Left cardiac atrium (tissue), 4 donors: ENCODE measurements around the gene VSIG2. TPM values are rescaled to one million over a fixed set of nuclear protein-coding genes. Genes with fewer than 3 reads are reported as not detected.
"Not testable (repeated sequence)": the region's sequence is repeated elsewhere in the genome, so short reads cannot be mapped to it uniquely, and the experiment has no call there.

Experiments
- ATAC-seq, 2 donors: fragments of 200-7000 bp; cut with Tn5 transposase; one replicate each; pipeline ENCODE4 v1.9.1; 2020; ENCODE audit warnings: mild to moderate bottlenecking in 2 of 2, moderate library complexity in 2 of 2
- DNase-seq: peaks from one replicate; pipeline ENCODE4 v3.0.0-alpha.2; 2020
- intact Hi-C, 2 donors: fragments of 100-400 bp; cut with DNase I; formaldehyde crosslinking; loops; one replicate each; pipeline versions ENCODE4 v1.14.1 to v1.15.1; 2022 to 2023
- long read RNA-seq: library from polyadenylated mRNA; unstranded; transcript quantifications from one replicate; pipeline ENCODE4 v2.0.0, GENCODE V29; 2021
- total RNA-seq, 2 donors: library from RNA; stranded (reverse); fragmentation: NEBNext Ultra II Directional; extraction: Animal tissue kit (Norgen Biotek cat#: 25700); gene quantifications; one replicate each; pipeline ENCODE4 v1.2.1, GENCODE V29; 2021
- donor health status: DM: no; HTN: yes; CAD: no.
- donor health status: DM: no; HTN: yes; CAD: no; lungs with severe emphysema.
- donor health status: DM: yes; HTN: yes; CAD: no.
- donor health status: Dilated cardiomyopathy.

VSIG2 gene, protein sequence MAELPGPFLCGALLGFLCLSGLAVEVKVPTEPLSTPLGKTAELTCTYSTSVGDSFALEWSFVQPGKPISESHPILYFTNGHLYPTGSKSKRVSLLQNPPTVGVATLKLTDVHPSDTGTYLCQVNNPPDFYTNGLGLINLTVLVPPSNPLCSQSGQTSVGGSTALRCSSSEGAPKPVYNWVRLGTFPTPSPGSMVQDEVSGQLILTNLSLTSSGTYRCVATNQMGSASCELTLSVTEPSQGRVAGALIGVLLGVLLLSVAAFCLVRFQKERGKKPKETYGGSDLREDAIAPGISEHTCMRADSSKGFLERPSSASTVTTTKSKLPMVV
- 1 to 10 TPM in 1 of 2 donors, under 1 TPM in 1; 0.88 to 1.8 TPM for total RNA-seq
- long read RNA-seq = 0 reads

DNA sequence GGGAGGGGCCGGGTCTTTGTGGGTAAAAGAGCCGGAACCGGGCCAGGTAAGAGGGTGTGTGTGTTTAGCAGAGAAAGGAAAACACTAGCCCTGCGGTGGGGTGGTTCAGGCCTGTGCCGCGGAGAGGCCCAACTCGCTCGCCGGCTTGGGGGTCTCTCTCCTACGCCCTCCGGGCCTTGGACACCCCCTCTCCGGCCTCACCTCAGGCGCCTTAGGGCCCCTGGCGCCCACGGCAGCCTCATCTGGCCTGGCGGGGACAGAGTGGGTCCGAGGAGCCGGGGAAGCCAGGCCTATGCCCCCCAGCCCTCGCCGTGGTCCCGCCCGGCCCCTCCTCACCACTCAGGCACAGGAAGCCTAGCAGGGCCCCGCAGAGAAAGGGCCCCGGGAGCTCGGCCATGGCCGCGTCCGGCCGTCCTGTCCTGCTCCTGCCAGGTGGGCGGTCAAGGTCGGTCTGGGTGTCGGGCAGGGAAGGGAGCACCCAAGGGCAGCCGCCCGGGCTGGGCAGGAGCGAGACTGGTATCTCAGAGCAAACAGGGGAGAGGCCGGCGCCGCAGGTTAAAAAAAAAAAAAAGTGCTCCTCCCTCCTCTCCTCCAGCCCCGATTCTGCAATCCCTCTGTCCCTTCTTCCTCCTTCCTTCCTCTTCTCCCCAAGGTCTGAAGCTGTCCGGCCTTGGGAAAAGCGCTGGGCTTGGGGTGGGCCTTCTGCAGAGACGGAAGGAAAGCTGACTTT is at the start of gene VSIG2:
TSS of gene VSIG2 (minus strand) at position 515 of the 730 bp plus-strand sequence. CDS start at position 397, 118 bp downstream.
- no peak for DNase-seq
- intact Hi-C loops = no loop called here
- peak; percentile 16 to 38 for ATAC-seq

DNA sequence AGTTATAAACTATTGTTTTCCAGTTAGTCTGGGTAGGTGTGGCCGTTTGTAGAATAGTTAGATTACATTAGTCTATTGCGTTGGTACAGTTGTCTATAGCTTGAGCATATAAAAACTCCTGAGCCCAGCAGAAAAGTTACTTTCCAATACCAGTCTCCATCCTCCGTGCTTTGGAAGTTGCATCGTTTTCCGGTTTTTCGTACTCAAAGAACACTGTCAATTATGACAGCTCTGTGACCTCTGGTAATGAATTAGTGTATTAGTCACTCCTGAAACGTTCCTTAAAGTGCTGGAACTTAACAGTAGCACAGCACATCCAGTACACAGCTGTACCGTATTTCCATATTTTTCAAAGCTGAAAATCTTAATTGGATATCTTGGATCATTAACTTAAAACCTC is 49.0 kb upstream of the VSIG2 start:
- peak in 1 of 2 donors; percentile 42 for ATAC-seq
- intact Hi-C loops = no loop called here
- DNase-seq = no peak

- DNase-seq = peak; percentile 88
- ATAC-seq = peak; percentile 98
- intact Hi-C loops = no loop called here
Observed at GRCh38 chr11:124800226-124800929, 48.3 kb upstream of the VSIG2 start, which contains the start of gene MSANTD2. Gene MSANTD2 (minus strand): TSS chr11:124800406. CDS start chr11:124800380, 26 bp downstream.

DNA sequence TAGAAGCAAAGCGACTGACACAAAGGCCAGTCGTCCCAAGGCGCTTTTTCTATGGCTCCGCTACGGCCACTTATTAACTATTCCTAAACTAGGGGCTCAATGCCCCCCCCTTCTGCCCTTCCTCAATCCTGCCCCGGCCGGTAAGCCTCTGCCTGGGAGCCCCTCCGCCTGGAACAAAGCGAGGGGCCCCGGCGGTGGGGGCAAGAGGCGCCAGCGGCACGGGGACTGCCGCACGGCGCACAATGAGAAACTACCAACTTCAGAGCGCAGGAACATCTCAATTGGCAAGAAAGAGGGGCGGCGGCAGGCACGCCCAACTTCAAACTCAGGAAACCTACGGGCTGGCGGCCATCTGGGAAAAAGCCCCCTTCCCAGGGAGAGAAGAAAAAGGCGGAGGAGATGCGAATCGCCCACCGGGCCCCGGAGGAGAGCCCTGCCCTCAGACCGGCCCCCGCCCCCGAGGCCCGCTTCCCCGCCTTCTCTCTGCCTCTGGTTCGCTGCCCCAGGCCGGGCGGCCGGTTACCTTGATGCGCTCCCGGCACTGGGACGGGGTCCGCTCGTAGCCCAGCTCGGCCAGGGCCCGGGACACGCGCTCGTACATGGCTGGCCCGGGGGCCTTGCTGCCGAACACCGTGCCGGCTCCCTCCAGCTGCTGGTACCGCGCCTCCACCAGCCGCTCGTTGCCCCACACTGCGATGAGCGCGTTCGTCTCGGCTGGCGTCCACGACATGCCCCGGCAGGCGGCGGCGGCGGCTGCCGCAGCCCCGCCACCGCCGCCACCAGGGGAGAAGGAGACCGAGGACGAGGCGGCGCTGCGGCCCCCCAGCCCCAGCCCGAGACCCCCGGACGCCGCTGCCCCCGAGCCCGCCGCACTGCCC is 47.5 kb upstream of the VSIG2 start:
- peak; percentile 29 to 41 for ATAC-seq
- peak; percentile 38 for DNase-seq
- intact Hi-C loops = no loop called here

DNA sequence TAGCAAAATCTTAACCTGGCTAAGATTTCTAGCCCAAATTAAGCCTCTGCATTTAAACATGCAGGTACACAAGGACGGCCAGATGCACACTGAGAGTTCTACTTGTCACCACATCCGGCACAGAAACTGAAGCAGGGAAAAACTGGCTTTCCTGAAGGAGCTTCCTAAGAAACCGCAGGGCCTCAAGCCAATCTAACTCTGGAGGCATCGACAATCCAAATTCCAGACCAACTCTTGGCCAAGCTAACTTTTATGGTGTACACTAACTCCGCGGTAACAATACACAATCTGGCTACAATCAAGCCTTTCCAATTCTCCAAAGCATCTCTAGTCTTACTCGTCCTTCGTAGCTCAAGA is 46.9 kb upstream of the VSIG2 start:
- intact Hi-C loops = no loop called here
- ATAC-seq = no peak
- DNase-seq = no peak

GRCh38 chr11:124796312-124796711 is 44.3 kb upstream of the VSIG2 start:
- no peak for DNase-seq
- no peak for ATAC-seq
- intact Hi-C loops = no loop called here

- peak; percentile 34 to 45 for ATAC-seq
- intact Hi-C loops = no loop called here
Observed at GRCh38 chr11:124793466-124794278, 41.6 kb upstream of the VSIG2 start.

DNA sequence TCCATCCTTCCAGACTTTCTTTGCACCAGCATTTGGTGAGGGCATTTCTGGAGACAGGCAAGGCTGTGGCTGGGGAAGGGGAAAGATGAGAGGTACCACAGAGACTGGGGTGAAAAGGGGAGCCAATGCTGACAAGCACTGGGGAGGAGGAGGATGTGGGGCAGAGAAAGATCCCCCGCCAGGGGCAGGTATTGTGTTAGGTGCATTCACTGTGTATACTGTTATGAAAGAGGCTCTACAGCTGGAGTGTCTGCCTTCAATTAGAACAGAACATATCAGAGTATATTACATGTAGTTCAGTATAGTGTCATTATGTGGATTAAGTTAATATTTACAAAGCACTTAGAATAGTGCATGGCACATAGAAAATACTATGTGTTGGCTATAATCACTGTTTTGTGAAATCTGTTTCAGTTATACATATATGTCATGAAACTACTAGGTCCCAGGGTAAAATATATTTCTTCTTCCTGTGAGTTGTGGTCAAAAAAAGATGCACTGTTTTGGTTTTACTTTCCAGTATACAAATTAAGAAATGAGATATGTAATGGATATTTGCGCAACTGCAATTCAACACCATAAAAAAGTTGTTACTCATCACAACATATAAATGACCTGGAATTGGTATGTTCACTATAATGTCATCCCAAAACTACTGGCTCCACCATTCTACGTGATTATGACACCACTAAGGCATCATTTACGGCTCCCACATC is 39.7 kb upstream of the VSIG2 start:
- DNase-seq = no peak
- ATAC-seq = no peak
- intact Hi-C loops = no loop called here

More at GRCh38 chr11:124793466-124794278, 41.6 kb upstream of the VSIG2 start:
- no peak for DNase-seq

DNA sequence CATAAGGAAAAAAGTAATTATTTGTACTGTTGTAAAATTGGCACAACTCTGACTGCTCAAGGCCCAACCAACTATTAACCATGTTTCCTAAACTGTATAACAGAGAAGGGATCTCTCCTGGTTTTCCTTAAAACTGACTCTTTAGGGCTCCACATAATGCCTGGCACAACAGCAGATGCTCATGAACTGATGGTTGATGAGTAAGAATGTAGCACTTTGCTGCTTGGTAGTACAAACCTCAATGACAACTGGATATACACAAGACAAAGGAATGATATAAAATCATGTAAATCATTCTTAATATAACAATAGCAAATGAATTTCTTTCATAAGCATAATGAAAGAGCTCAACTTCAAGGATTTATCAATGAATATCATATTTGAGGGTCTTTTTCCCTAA is 36.5 kb upstream of the VSIG2 start:
- DNase-seq = no peak
- ATAC-seq = no peak
- intact Hi-C loops = no loop called here

GRCh38 chr11:124784051-124784450 is 32.0 kb upstream of the VSIG2 start:
- intact Hi-C loops = no loop called here
- DNase-seq = no peak
- ATAC-seq = no peak

GRCh38 chr11:124783002-124783401 is 30.9 kb upstream of the VSIG2 start:
- intact Hi-C loops = no loop called here
- no peak for DNase-seq
- ATAC-seq = no peak

DNA sequence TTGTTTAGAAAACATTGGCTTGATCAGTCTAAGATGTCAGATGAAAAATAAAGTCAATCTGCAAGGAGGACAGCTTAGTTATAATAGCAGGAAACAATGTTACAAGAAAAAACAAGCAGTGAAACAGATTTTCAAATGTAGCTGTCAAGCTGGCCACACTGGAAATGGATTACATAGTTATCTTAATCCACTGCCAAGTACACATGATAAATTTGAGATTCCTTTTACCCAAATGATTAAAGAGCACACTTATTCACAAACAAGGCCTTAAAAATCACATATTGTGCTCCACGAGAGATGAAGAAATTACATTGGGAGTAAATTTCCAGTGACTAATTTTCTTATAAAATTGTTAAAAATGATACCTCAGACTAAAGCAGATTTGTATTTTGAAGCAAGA is 27.5 kb upstream of the VSIG2 start:
- intact Hi-C loops = no loop called here
- ATAC-seq = no peak
- no peak for DNase-seq

DNA sequence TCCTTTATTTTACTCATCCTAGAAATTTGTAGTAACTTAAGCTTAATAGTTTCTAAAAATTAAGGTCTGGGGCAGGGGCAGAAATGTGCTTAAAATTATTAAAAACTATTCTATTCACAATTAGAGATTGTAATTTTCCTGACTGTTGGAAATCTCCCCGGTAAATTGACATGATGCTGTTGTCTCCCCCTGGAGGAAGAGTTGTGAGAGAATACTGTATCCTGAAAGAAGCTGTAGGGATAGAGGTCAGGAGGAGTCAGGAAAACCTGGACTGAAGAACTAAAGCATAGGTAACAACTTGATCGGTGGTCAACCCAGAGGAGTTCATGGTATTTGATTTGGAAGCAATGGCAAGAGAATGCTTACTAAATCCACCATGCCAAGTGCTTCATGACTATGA is 26.2 kb upstream of the VSIG2 start:
- DNase-seq = no peak
- ATAC-seq = no peak
- intact Hi-C loops = no loop called here

DNA sequence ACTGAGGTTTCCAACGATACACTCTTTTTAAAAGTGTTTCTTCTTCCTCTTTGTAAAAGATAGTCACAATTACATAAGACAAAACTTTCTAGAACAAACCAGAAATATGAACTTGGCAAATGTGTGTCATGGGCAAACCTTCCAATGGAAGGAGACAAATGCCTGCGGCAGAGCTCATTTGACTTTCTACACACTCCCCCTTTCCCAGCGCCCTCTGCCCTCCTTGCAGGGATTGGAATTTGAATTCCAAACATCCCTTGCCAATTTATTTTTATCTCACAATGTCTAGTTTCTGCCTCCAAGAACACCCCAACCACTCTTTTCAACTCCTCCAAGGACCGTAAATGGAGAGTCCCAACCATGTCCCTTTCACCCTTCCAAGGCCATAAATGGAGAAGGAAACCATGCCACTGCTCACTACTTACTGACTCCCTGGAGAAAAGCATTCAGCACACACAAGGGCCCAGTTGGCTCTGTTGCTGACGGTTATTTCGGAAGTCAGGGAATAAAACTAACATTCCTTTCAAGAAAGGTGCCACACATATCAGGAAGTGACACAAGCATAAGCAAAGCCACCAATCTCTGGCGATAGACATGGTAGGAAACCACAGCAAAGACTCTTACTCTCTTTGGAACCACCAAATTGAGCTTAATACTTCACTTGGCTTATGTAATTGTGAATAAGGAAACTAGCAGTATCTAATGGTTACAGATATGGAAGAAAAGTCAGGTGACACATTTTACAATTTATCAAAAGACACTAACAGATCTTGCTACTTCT is 25.0 kb upstream of the VSIG2 start:
- ATAC-seq (peak in 1 of 2 donors; percentile 79), DNase-seq (no peak)
- intact Hi-C loops = no loop called here

GRCh38 chr11:124770959-124771358 is 18.9 kb upstream of the VSIG2 start:
- DNase-seq, intact Hi-C loops, ATAC-seq: not testable (repeated sequence)

GRCh38 chr11:124769806-124770774 is 18.0 kb upstream of the VSIG2 start:
- intact Hi-C loops = no loop called here
- DNase-seq = no peak
- no peak for ATAC-seq
